Measurements from ENCODE around the gene OR4F15.
"Not testable (repeated sequence)": the region's sequence is repeated elsewhere in the genome, so short reads cannot be mapped to it uniquely, and the experiment has no call there.

The OR4F15 gene

DNA sequence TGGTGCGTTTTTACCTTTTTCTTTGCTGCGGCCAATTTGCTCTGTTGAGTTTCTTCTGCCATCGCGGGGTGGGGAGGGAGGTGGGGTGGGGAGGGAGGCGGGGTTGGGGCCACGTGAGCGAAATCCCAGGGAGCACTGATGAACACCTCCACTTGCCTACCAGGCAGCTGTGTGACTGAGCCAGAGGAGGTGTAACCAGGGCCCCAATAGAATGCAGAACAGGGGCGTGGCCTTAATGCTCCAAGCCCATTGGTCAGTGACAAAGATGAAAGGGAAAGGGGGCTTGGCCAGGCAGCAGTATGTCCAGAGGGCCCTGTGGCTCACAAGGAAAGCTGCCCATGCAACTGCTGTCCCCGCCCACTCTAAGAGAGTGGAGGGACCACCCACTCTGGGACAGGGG, 30.1 kb upstream of the OR4F15 start:
- DNase-seq (ENCODE audit: low read depth) = no peak
- TF ChIP-seq CTCF (IDR thresholded peaks at IDR 0.05; ENCODE audit: insufficient read depth, low read depth, low read length, missing control alignments) = no peak
- no peak overlapping the region for H3K4me3 ChIP-seq (ENCODE audit: low read length)

DNA sequence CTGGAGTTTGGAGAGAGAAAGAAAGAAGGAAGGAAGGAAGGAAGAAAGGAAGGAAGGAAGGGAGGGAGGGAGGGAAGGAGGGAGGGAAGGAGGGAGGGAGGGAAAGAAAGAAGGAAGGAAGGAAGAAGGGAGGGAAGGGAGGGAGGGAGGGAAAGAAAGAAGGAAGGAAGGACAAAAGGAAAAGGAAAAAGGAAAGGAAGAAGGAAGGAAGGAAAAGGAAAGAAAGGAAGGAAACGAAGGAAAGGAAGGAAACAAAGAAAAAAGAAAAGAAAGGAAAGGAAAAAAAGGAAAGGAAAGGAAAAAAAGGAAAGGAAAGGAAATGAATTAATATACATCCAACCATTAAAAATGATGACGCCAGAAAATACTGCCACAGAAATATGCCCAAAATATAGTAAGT, 27.4 kb upstream of the OR4F15 start:
- DNase-seq (ENCODE audit: low read depth) = no peak
- no peak for TF ChIP-seq CTCF (IDR thresholded peaks at IDR 0.05; ENCODE audit: insufficient read depth, low read depth, low read length, missing control alignments)
- no peak overlapping the region for H3K4me3 ChIP-seq (ENCODE audit: low read length)

DNA sequence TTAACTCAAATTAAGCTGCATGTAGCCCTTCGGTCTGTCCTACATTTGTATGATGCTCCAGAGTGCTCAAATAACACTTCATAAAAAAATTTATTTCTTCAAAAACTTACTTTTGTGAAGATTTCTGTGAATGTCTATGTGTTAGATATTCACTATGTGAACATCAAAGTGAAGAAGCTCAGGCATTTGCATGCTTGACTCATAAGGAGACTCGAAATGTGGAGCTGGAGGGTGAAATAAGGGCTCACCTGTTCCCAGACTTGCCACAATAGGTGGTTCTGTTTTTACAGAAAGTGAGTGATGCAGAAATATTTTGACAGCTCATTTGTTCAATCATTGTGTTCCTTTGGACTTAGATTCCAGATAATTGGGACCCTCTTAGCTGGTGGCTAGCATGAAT, 25.6 kb upstream of the OR4F15 start:
- not testable (repeated sequence) for DNase-seq (ENCODE audit: low read depth); H3K4me3 ChIP-seq (ENCODE audit: low read length)

DNA sequence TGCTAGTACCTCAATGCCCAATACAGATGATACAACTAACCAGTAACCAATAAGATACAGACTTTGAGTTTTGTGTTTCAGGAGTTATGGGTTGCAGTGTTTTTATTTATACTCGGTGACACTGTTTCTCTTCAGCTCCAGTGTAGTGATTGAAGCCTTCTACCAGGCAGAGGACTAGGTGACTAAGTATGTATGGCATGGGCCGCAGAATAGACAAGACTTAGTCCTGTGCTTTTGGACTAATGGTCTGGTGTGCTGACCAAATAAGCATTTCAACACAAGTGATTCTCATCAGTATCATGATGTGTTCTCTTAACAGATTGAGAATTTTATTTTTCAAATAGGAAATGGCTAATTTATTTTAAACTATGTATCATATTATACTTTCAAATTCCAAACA, 24.0 kb upstream of the OR4F15 start:
- DNase-seq (ENCODE audit: low read depth); H3K4me3 ChIP-seq (ENCODE audit: low read length): not testable (repeated sequence)

DNA sequence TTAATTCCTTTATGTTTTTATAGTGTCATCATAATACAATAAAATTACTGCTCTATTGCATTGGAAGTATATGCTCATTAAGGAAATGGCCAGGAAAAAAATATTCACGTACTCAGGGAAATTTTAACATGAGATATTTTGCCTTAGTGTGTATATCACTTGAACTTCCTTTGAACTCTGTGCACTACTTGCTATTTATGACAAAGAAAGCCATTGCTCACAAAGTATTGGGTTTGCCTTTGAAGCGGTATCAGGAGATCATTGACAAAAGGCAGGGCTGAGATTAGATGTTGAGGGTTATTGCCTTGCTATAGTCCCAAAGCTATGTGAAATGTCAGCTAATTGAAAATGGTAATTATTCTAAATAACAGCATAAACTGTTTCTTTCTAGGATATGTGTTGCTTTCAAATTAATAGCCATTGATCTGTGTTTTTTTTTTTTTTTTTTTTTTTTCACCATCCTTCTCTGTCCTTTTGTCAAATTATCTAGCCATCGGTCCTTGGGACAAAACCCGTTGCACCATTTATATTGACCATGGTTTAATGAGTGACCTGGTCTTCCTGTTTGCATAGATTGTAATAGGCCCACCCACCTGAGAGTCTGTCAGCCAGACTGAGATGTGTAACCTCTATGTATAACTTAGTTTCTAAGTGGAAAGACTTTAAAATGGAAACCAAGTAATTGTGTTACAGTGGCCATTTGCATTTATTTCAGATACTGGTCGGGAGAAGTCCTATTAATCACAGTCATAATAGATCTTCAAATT, 23.3 kb upstream of the OR4F15 start:
- DNase-seq (ENCODE audit: low read depth); H3K4me3 ChIP-seq (ENCODE audit: low read length): not testable (repeated sequence)

DNA sequence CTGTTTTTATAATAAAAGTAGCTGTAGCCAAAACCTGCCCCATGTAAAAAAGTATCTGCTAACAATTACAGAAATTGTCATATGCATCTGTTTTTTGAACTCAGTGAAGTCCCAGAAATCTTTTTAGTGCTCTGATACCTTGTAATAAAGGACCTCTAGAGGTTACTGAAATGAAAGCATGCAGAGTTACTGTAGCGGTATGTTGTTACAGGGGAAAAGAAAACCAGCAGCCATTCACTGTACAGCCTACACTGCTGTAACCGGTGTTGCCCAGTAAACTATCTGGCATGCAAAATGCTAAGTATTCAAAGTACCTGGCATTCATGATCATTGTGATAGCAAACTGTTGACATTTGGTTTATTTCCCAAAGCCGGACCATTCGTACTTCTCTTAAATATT, 21.3 kb upstream of the OR4F15 start:
- DNase-seq (ENCODE audit: low read depth); H3K4me3 ChIP-seq (ENCODE audit: low read length): not testable (repeated sequence)

DNA sequence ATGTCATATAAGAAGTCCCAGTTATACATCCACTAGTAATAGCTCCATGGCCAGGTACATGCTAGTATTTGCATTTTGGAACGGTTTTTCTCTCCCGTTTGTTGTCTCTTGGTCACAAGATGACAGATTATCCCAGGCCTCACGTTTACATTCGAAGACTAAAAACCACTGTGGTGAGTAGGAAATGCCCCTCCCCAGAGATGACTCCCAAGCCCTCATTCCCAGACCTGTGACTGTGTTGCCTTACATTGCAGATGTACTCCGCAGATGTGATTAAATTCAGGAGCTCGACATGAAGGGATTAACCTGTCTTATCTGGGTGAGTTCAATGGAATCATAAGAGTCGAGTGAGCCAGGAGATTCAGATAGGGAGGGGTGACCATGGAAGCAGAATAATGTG, 18.0 kb upstream of the OR4F15 start:
- not testable (repeated sequence) for DNase-seq (ENCODE audit: low read depth); H3K4me3 ChIP-seq (ENCODE audit: low read length)

DNA sequence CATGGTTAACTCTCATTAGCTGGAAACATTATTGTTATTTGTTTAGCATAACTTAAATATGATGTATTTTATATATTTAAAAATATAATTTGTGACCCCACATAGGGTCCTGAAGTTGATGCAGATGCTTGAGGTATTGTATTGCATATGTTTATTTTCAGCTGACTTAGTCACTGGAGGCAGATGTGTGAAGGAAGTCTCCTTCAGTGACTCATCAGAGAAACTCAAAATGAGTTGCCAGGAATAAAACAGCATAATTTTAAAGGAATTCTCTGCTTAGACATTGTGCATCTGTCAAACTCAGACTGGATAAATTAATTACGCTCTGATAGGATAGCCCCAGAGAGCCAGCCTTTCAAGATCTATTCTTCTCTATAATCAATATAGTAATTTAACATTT, 16.5 kb upstream of the OR4F15 start:
- TF ChIP-seq CTCF (IDR thresholded peaks at IDR 0.05; ENCODE audit: insufficient read depth, low read depth, low read length, missing control alignments) = no peak
- peak; percentile 69 for DNase-seq (ENCODE audit: low read depth)

GRCh38 chr15:101799665-101800064, 12.3 kb upstream of the OR4F15 start:
- DNase-seq (ENCODE audit: low read depth) = no peak
- no peak overlapping the region for H3K4me3 ChIP-seq (ENCODE audit: low read length)
- no peak for TF ChIP-seq CTCF (IDR thresholded peaks at IDR 0.05; ENCODE audit: insufficient read depth, low read depth, low read length, missing control alignments)

More for the DNA sequence above, 16.5 kb upstream of the OR4F15 start:
- no peak overlapping the region for H3K4me3 ChIP-seq (ENCODE audit: low read length)

DNA sequence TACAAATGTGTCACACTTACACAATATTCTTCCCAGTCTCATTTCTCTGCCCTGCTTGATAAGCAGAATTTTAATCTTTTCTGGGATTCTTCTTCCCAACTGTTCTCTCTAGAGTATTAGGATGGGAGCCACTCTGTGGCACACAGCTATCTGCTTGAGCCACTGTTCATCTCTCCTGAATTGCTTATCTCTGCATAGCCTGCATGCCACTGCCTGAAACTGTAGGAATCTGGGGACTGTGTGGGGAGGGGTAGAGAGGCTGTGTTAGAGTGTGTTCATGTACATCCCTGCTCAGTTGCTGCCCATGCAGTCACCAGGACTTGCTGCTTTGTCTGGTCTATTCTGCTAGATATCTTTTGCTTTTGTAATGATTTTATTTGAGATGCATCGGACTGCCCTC, 11.0 kb upstream of the OR4F15 start:
- no peak for TF ChIP-seq CTCF (IDR thresholded peaks at IDR 0.05; ENCODE audit: insufficient read depth, low read depth, low read length, missing control alignments)
- H3K4me3 ChIP-seq (ENCODE audit: low read length) = no peak overlapping the region
- DNase-seq (ENCODE audit: low read depth) = no peak

All from epithelial cell of esophagus (primary cell).